NCI-H1105 (cell line): ENCODE data around the gene VIP.
"Not testable (repeated sequence)": the region's sequence is repeated elsewhere in the genome, so short reads cannot be mapped to it uniquely, and the experiment has no call there.

Experiments
- DNase-seq: peaks from one replicate; lab custom pipeline; 2025; lab: John Stamatoyannopoulos, UW

Gene VIP

GRCh38 chr6:152750694-152751093 lies at the start of gene VIP:
Gene VIP (plus strand): TSS chr6:152750797. CDS start chr6:152752178, 1,381 bp downstream.
- no peak for DNase-seq

- DNase-seq: no peak
Measured at GRCh38 chr6:152701081-152701862, 49.3 kb upstream of the VIP start.

- no peak for DNase-seq
Measured at GRCh38 chr6:152701863-152702401, 48.7 kb upstream of the VIP start.

- DNase-seq: not testable (repeated sequence)
Measured at GRCh38 chr6:152703750-152704149, 46.8 kb upstream of the VIP start.

- DNase-seq: no peak
Measured at GRCh38 chr6:152705327-152705726, 45.3 kb upstream of the VIP start.

GRCh38 chr6:152716322-152716721 lies 34.3 kb upstream of the VIP start:
- DNase-seq: no peak

GRCh38 chr6:152720974-152721373 lies 29.6 kb upstream of the VIP start:
- DNase-seq: no peak

- DNase-seq: no peak
Measured at GRCh38 chr6:152721956-152722355, 28.6 kb upstream of the VIP start.

GRCh38 chr6:152723398-152723797 lies 27.2 kb upstream of the VIP start:
- no peak for DNase-seq

- no peak for DNase-seq
Measured at GRCh38 chr6:152726313-152726712, 24.3 kb upstream of the VIP start.

GRCh38 chr6:152727507-152727906 lies 23.1 kb upstream of the VIP start:
- no peak for DNase-seq

GRCh38 chr6:152734630-152735029 lies 16.0 kb upstream of the VIP start:
- no peak for DNase-seq

- DNase-seq: no peak
Measured at GRCh38 chr6:152736687-152737273, 13.8 kb upstream of the VIP start.

GRCh38 chr6:152745509-152746171 lies 5.0 kb upstream of the VIP start:
- no peak for DNase-seq

GRCh38 chr6:152746172-152746553 lies 4.4 kb upstream of the VIP start:
- no peak for DNase-seq

- no peak for DNase-seq
Measured at GRCh38 chr6:152748843-152749242, 1.8 kb upstream of the VIP start.

- no peak for DNase-seq
Measured at GRCh38 chr6:152749336-152749735, 1.3 kb upstream of the VIP start.

GRCh38 chr6:152765331-152765730 lies 14.7 kb downstream of the VIP start:
- DNase-seq: no peak

- DNase-seq: no peak
Measured at GRCh38 chr6:152769159-152769558, 18.6 kb downstream of the VIP start.

- DNase-seq: no peak
Measured at GRCh38 chr6:152769993-152770392, 19.4 kb downstream of the VIP start.

- no peak for DNase-seq
Measured at GRCh38 chr6:152771061-152771687, 20.6 kb downstream of the VIP start.

- DNase-seq: no peak
Measured at GRCh38 chr6:152775428-152775827, 24.8 kb downstream of the VIP start.

- no peak for DNase-seq
Measured at GRCh38 chr6:152776833-152777232, 26.2 kb downstream of the VIP start.
